ENCODE measurements around the gene DRD4. TPM values are rescaled to one million over a fixed set of nuclear protein-coding genes. Genes with fewer than 3 reads are reported as not detected.
"Not testable (repeated sequence)": the region's sequence is repeated elsewhere in the genome, so short reads cannot be mapped to it uniquely, and the experiment has no call there.

DRD4 gene
- total RNA-seq, 1 donor, result 0.10 TPM

DNA sequence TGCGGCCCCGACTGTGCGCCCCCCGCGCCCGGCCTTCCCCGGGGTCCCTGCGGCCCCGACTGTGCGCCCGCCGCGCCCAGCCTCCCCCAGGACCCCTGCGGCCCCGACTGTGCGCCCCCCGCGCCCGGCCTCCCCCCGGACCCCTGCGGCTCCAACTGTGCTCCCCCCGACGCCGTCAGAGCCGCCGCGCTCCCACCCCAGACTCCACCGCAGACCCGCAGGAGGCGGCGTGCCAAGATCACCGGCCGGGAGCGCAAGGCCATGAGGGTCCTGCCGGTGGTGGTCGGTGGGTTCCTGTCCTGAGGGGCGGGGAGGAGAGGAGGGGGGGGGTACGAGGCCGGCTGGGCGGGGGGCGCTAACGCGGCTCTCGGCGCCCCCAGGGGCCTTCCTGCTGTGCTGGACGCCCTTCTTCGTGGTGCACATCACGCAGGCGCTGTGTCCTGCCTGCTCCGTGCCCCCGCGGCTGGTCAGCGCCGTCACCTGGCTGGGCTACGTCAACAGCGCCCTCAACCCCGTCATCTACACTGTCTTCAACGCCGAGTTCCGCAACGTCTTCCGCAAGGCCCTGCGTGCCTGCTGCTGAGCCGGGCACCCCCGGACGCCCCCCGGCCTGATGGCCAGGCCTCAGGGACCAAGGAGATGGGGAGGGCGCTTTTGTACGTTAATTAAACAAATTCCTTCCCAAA, 3.1 kb downstream of the DRD4 start:
- H3K4me1 ChIP-seq (ENCODE audit: insufficient read depth, low read length), result peaks cover 11% of the 10 kb centered on the region
- H3K9me3 ChIP-seq (ENCODE audit: low read depth, low read length), result no peaks in the 10 kb centered on the region
- H3K4me3 ChIP-seq (ENCODE audit: low read length), result no peak overlapping the region
- peaks cover 24% of the 10 kb centered on the region for H3K27me3 ChIP-seq (ENCODE audit: insufficient read depth, low read length)

GRCh38 chr11:641806-642370, 4.8 kb downstream of the DRD4 start:
- Histone ChIP-seq H3K4me3 (ENCODE audit: low read length) (no peak overlapping the region), H3K4me1 (ENCODE audit: insufficient read depth, low read length) (peaks cover 11% of the 10 kb centered on the region), H3K9me3 (ENCODE audit: low read depth, low read length) (no peaks in the 10 kb centered on the region), H3K27me3 (ENCODE audit: insufficient read depth, low read length) (peaks cover 19% of the 10 kb centered on the region)

GRCh38 chr11:643366-643765, 6.3 kb downstream of the DRD4 start:
- Histone ChIP-seq H3K4me1 (ENCODE audit: insufficient read depth, low read length) (peaks cover 11% of the 10 kb centered on the region), H3K4me3 (ENCODE audit: low read length) (no peak overlapping the region), H3K27me3 (ENCODE audit: insufficient read depth, low read length) (peaks cover 9% of the 10 kb centered on the region), H3K9me3 (ENCODE audit: low read depth, low read length) (no peaks in the 10 kb centered on the region)

DNA sequence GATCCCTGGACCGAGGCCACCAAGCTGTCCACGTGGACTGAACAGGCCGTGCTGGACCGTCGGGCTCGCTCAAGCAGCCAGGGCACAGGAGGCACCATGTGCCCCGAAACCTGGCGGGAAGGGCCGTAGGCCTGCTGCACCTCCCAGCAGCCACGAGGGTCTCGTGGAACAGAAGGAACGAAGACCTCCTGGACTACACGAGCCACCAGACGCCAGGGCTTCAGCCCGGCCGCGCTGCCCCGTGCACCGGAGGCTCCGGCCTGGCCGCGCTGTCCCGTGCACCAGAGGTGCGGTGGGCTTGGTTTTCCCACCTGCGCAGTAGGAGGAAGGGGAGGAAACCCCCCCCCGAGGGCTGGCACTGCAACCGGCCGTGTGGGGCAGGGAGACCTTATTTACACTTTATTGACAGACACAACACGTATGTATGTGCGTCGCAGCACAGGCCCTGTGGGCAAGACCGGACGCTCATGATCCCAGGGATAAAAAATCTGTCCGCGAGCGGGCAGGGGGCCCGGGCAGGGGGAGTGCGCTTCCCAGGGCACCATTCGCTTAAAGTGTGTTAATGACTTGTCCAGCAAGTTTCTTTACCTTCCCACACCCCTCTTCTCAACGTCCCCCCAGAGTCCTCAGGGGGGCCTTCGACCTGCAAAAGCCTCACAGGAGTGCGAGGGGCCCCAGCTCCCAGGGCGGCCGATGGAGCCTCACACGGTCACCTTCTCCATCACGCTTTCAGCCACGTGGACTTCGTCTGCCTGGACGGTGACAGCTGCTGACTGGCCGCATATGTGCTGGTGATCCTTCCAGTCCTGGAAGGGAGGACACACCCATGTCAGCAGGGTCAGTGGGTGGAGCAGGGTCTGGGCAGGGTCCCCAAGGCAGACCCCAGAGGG, 7.0 kb downstream of the DRD4 start:
- peaks cover 2% of the 10 kb centered on the region for H3K27me3 ChIP-seq (ENCODE audit: insufficient read depth, low read length)
- no peaks in the 10 kb centered on the region for H3K9me3 ChIP-seq (ENCODE audit: low read depth, low read length)
- H3K4me1 ChIP-seq (ENCODE audit: insufficient read depth, low read length), result peaks cover 11% of the 10 kb centered on the region
- no peak overlapping the region for H3K4me3 ChIP-seq (ENCODE audit: low read length)

GRCh38 chr11:645536-645935, 8.5 kb downstream of the DRD4 start:
- no peaks in the 10 kb centered on the region for H3K9me3 ChIP-seq (ENCODE audit: low read depth, low read length)
- H3K4me1 ChIP-seq (ENCODE audit: insufficient read depth, low read length), result peaks cover 7% of the 10 kb centered on the region
- no peaks in the 10 kb centered on the region for H3K27me3 ChIP-seq (ENCODE audit: insufficient read depth, low read length)
- H3K4me3 ChIP-seq (ENCODE audit: low read length), result no peak overlapping the region

GRCh38 chr11:646214-646613, 9.1 kb downstream of the DRD4 start:
- Histone ChIP-seq H3K4me1 (ENCODE audit: insufficient read depth, low read length) (peaks cover under 1% of the 10 kb centered on the region), H3K4me3 (ENCODE audit: low read length) (no peak overlapping the region), H3K27me3 (ENCODE audit: insufficient read depth, low read length) (no peaks in the 10 kb centered on the region), H3K9me3 (ENCODE audit: low read depth, low read length) (no peaks in the 10 kb centered on the region)

GRCh38 chr11:647672-648158, 10.6 kb downstream of the DRD4 start:
- H3K4me1 ChIP-seq (ENCODE audit: insufficient read depth, low read length); H3K4me3 ChIP-seq (ENCODE audit: low read length); H3K27me3 ChIP-seq (ENCODE audit: insufficient read depth, low read length); H3K9me3 ChIP-seq (ENCODE audit: low read depth, low read length): not testable (repeated sequence)

DNA sequence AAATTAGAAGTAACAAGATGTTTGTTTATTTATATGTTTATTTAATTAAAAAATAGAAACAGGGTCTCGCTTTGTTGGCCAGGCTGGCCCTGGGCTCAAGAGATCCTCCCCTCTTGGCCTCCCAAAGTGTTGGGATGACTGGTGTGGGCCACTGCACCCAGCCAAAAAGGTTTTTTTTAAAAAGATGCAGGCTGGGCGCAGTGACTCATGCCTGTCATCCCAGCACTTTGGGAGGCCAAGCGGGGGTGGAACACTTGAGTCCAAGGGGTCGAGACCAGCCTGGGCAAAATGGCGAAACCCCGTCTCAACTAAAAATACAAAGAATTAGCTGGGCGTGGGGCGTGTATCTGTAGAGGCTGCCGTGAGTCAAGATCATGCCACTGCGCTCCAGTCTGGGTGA, 13.4 kb downstream of the DRD4 start:
- Histone ChIP-seq H3K27me3 (ENCODE audit: insufficient read depth, low read length) (no peaks in the 10 kb centered on the region), H3K4me1 (ENCODE audit: insufficient read depth, low read length) (no peaks in the 10 kb centered on the region), H3K4me3 (ENCODE audit: low read length) (no peak overlapping the region), H3K9me3 (ENCODE audit: low read depth, low read length) (no peaks in the 10 kb centered on the region)

GRCh38 chr11:653136-653535, 16.1 kb downstream of the DRD4 start:
- H3K9me3 ChIP-seq (ENCODE audit: low read depth, low read length); H3K4me3 ChIP-seq (ENCODE audit: low read length); H3K27me3 ChIP-seq (ENCODE audit: insufficient read depth, low read length); H3K4me1 ChIP-seq (ENCODE audit: insufficient read depth, low read length): not testable (repeated sequence)

DNA sequence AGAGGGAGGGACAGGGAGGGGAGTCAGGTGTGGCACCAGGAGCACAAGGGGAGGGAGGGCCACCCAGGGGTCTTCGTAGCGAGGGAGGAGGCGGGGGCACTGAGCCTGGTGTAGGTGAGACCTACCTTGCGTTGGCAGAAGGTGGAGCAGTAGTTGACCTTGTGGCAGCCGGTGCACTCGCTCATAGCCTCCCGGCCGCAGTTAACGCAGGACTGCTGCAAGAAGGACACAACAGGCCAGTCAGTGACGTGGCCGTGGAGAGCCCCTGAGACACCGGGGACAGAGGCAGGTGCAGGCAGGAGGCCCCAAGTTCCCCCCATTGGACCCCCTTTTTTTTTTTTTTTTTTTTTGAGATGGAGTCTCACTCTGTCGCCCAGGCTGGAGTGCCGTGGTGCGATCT, 16.8 kb downstream of the DRD4 start:
- no peak overlapping the region for H3K4me3 ChIP-seq (ENCODE audit: low read length)
- no peaks in the 10 kb centered on the region for H3K4me1 ChIP-seq (ENCODE audit: insufficient read depth, low read length)
- no peaks in the 10 kb centered on the region for H3K9me3 ChIP-seq (ENCODE audit: low read depth, low read length)
- H3K27me3 ChIP-seq (ENCODE audit: insufficient read depth, low read length), result no peaks in the 10 kb centered on the region

GRCh38 chr11:654444-654843, 17.4 kb downstream of the DRD4 start:
- H3K4me1 ChIP-seq (ENCODE audit: insufficient read depth, low read length); H3K9me3 ChIP-seq (ENCODE audit: low read depth, low read length); H3K27me3 ChIP-seq (ENCODE audit: insufficient read depth, low read length); H3K4me3 ChIP-seq (ENCODE audit: low read length): not testable (repeated sequence)

GRCh38 chr11:655036-655726, 18.1 kb downstream of the DRD4 start:
- Histone ChIP-seq H3K4me1 (ENCODE audit: insufficient read depth, low read length) (no peaks in the 10 kb centered on the region), H3K9me3 (ENCODE audit: low read depth, low read length) (no peaks in the 10 kb centered on the region), H3K4me3 (ENCODE audit: low read length) (no peak overlapping the region), H3K27me3 (ENCODE audit: insufficient read depth, low read length) (no peaks in the 10 kb centered on the region)

DNA sequence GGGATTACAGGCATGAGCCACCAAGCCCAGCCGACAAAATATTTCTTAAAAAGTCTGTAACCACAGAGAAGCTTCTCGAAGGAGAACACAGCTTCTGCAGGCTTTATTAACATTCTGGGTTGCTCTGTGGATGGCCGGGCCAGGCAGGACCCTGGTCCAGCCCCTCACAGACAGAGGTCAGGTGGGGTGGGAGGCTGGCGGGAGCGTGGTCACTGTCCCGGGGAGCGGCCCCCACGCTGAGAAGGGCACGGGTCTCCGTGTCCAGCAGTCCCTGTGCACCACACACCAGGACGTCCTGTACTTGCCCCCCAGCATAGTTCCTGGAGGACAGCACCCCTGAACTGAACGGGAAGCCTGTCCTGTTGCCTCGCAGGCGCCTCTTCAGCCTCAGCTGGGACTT, 19.4 kb downstream of the DRD4 start:
- Histone ChIP-seq H3K4me1 (ENCODE audit: insufficient read depth, low read length) (no peaks in the 10 kb centered on the region), H3K9me3 (ENCODE audit: low read depth, low read length) (no peaks in the 10 kb centered on the region)

GRCh38 chr11:656866-657265, 19.8 kb downstream of the DRD4 start:
- H3K4me3 ChIP-seq (ENCODE audit: low read length), result no peak overlapping the region
- H3K9me3 ChIP-seq (ENCODE audit: low read depth, low read length), result no peaks in the 10 kb centered on the region
- no peaks in the 10 kb centered on the region for H3K27me3 ChIP-seq (ENCODE audit: insufficient read depth, low read length)
- H3K4me1 ChIP-seq (ENCODE audit: insufficient read depth, low read length), result no peaks in the 10 kb centered on the region

More for the DNA sequence above, 19.4 kb downstream of the DRD4 start:
- Histone ChIP-seq H3K4me3 (ENCODE audit: low read length) (no peak overlapping the region), H3K27me3 (ENCODE audit: insufficient read depth, low read length) (no peaks in the 10 kb centered on the region)

GRCh38 chr11:657691-658126, 20.6 kb downstream of the DRD4 start:
- Histone ChIP-seq H3K4me3 (ENCODE audit: low read length) (no peak overlapping the region), H3K9me3 (ENCODE audit: low read depth, low read length) (no peaks in the 10 kb centered on the region)

More at GRCh38 chr11:657691-658126, 20.6 kb downstream of the DRD4 start:
- H3K4me1 ChIP-seq (ENCODE audit: insufficient read depth, low read length), result no peaks in the 10 kb centered on the region
- H3K27me3 ChIP-seq (ENCODE audit: insufficient read depth, low read length), result no peaks in the 10 kb centered on the region

All from mononuclear cell (primary cell).